PC-3 (cell line): ENCODE measurements around the gene DLG5. TPM values are rescaled to one million over a fixed set of nuclear protein-coding genes. Genes with fewer than 3 reads are reported as not detected.
A peak's percentile ranks its signal among the peaks of the same experiment; 100 is the strongest.

ENCODE experiments used
- ATAC-seq: fragments of 200-7000 bp; cut with Tn5 transposase; 2 replicates; pipeline ENCODE4 v1.9.1; 2020; ENCODE audit warnings: mild to moderate bottlenecking, moderate library complexity
- BruUV-seq: library from RNA; stranded (reverse); fragments of 400-500 nt; replicated peaks from 2 replicates; lab custom pipeline; 2021; lab: Mats Ljungman, UMichigan
- CTCF ChIA-PET: fragments of 300-600 bp; sonication (Branson Sonifier 250); formaldehyde crosslinking; loops from one replicate; lab custom pipeline; 2022; ENCODE audit warnings: antibody characterized with exemption; lab: Charles Lee
- POLR2A ChIA-PET: fragments of 300-600 bp; sonication (Branson Sonifier 250); formaldehyde crosslinking; loops from one replicate; lab custom pipeline; 2022; ENCODE audit warnings: antibody characterized with exemption; ENCODE audit not compliant: unreplicated experiment; lab: Charles Lee
- DNase-seq: peaks from one replicate; pipeline ENCODE4 v3.0.0-alpha.2; 2015
- H2AFZ ChIP-seq: fragments of 300-600 bp; sonication (generic); 2 replicates; pipeline ENCODE4 v1.6.0; 2016; ENCODE audit warnings: antibody characterized with exemption, low read length
- H3F3A ChIP-seq: fragments of 300-600 bp; sonication (generic); one replicate; pipeline ENCODE4 v1.6.0; 2017; ENCODE audit warnings: antibody characterized with exemption, low read length, control low read depth, mild to moderate bottlenecking; ENCODE audit not compliant: unreplicated experiment
- H3K27ac ChIP-seq: fragments of 300-600 bp; sonication (generic); 2 replicates; pipeline ENCODE4 v1.5.1; 2016; ENCODE audit warnings: mild to moderate bottlenecking, low read length
- H3K27me3 ChIP-seq: fragments of 300-600 bp; sonication (generic); 2 replicates; pipeline ENCODE4 v1.6.1; 2016; ENCODE audit warnings: low read length, mixed read lengths
- H3K36me3 ChIP-seq: fragments of 300-600 bp; sonication (generic); 2 replicates; pipeline ENCODE4 v1.6.1; 2016; ENCODE audit warnings: low read depth, mixed run types, low read length, mixed read lengths
- H3K4me1 ChIP-seq: fragments of 300-600 bp; sonication (generic); 2 replicates; pipeline ENCODE4 v1.5.1; 2016; ENCODE audit warnings: low read length; ENCODE audit not compliant: insufficient read depth
- H3K4me2 ChIP-seq: fragments of 300-600 bp; sonication (generic); 2 replicates; pipeline ENCODE4 v1.6.0; 2016; ENCODE audit warnings: low read length
- H3K4me3 ChIP-seq: fragments of 300-600 bp; sonication (generic); 2 replicates; pipeline ENCODE4 v1.5.1; 2016; ENCODE audit warnings: mild to moderate bottlenecking, low read length, mixed read lengths
- H3K79me2 ChIP-seq: fragments of 300-600 bp; sonication (generic); 2 replicates; pipeline ENCODE4 v1.6.1; 2017; ENCODE audit warnings: low read length, mixed read lengths
- H3K9ac ChIP-seq: fragments of 300-600 bp; sonication (generic); 2 replicates; pipeline ENCODE4 v1.6.0; 2016; ENCODE audit warnings: mild to moderate bottlenecking, low read length
- H3K9me2 ChIP-seq: fragments of 300-600 bp; sonication (generic); replicated peaks from 2 replicates; pipeline ENCODE4 v1.6.1; 2016; ENCODE audit warnings: mixed run types, low read length, mixed read lengths
- H3K9me3 ChIP-seq: fragments of 300-600 bp; sonication (generic); 2 replicates; pipeline ENCODE4 v1.6.1; 2016; ENCODE audit warnings: low read length, mixed read lengths
- H4K20me1 ChIP-seq: fragments of 300-600 bp; sonication (generic); 2 replicates; pipeline ENCODE4 v1.6.1; 2016; ENCODE audit warnings: low read length, mixed read lengths
- CTCF ChIP-seq: fragments of 300-600 bp; sonication (generic); conservative IDR thresholded peaks from 2 replicates; pipeline ENCODE4 v1.5.1; 2017; ENCODE audit warnings: antibody characterized with exemption, low read depth, mild to moderate bottlenecking, low read length
- EZH2 ChIP-seq: fragments of 300-600 bp; sonication (generic); IDR thresholded peaks from one replicate; pipeline ENCODE4 v1.6.1; 2017; ENCODE audit warnings: antibody characterized with exemption, mild to moderate bottlenecking, low read length; ENCODE audit not compliant: unreplicated experiment
- EZH2phosphoT487 ChIP-seq: fragments of 300-600 bp; sonication (generic); IDR thresholded peaks from 2 replicates; pipeline ENCODE4 v1.6.1; 2018; ENCODE audit warnings: mild to moderate bottlenecking, antibody characterized with exemption, low read length, borderline replicate concordance
- intact Hi-C: fragments of 100-400 bp; cut with micrococcal nuclease; formaldehyde crosslinking; loops from 2 replicates; pipeline ENCODE4 v1.9.0; 2023
- total RNA-seq: library from RNA; depleted of rRNA; stranded (reverse); fragments of >200 nt; gene quantifications from 2 replicates; pipeline ENCODE4 v1.2.3, GENCODE V29; 2014

The DLG5 gene
- total RNA-seq, 1 experiment from 2014 or later, result 118 TPM

- Histone ChIP-seq H3K4me2 (no peak overlapping the region), H3K4me1 (no peaks in the 10 kb centered on the region), H3F3A (no peaks in the 10 kb centered on the region), H4K20me1 (no peaks in the 10 kb centered on the region), H3K27me3 (no peaks in the 10 kb centered on the region), H3K9ac (no peak overlapping the region), H3K9me3 (peaks cover 22% of the 10 kb centered on the region), H3K9me2 (no peaks in the 10 kb centered on the region), H3K4me3 (no peak overlapping the region), H3K79me2 (no peaks in the 10 kb centered on the region), H2AFZ (no peak overlapping the region), H3K36me3 (peaks cover 62% of the 10 kb centered on the region), H3K27ac (no peak overlapping the region)
- intact Hi-C loops, result no loop called here
- ATAC-seq (no peak), DNase-seq (no peak)
- CTCF ChIA-PET, result no interaction called here
- no TSS peak for BruUV-seq
- TF ChIP-seq EZH2phosphoT487, result no peak
- no peak for TF ChIP-seq EZH2
- no peak for TF ChIP-seq CTCF
- POLR2A ChIA-PET, result no interaction called here
Observed at GRCh38 chr10:77780180-77780579, 146.4 kb downstream of the DLG5 start.

GRCh38 chr10:77776487-77776886 lies 150.1 kb downstream of the DLG5 start:
- BruUV-seq, result no TSS peak
- peaks cover 22% of the 10 kb centered on the region for H3K9me3 ChIP-seq
- no peak overlapping the region for H3K9ac ChIP-seq
- H3K9me2 ChIP-seq, result no peaks in the 10 kb centered on the region
- H4K20me1 ChIP-seq, result no peaks in the 10 kb centered on the region
- H2AFZ ChIP-seq, result no peak overlapping the region
- no peaks in the 10 kb centered on the region for H3F3A ChIP-seq
- TF ChIP-seq CTCF (no peak), EZH2phosphoT487 (no peak), EZH2 (no peak)
- POLR2A ChIA-PET, result no interaction called here
- DNase-seq (no peak), ATAC-seq (no peak)
- H3K79me2 ChIP-seq, result no peaks in the 10 kb centered on the region
- H3K4me2 ChIP-seq, result no peak overlapping the region
- H3K27me3 ChIP-seq, result no peaks in the 10 kb centered on the region
- H3K27ac ChIP-seq, result no peak overlapping the region
- H3K36me3 ChIP-seq, result peaks cover 40% of the 10 kb centered on the region
- H3K4me1 ChIP-seq, result no peaks in the 10 kb centered on the region
- intact Hi-C loops, result no loop called here
- CTCF ChIA-PET, result interaction anchor here (0.6 kb wide), 1 partner anchor 20 kb away, joined by 4 read pairs; no protein-coding TSS in a partner anchor
- H3K4me3 ChIP-seq, result no peak overlapping the region

- BruUV-seq, result no TSS peak
- no peaks in the 10 kb centered on the region for H3K27me3 ChIP-seq
- H3K36me3 ChIP-seq, result peaks cover 29% of the 10 kb centered on the region
- intact Hi-C loops, result no loop called here
- ATAC-seq (peak; percentile 7), DNase-seq (no peak)
- no peak overlapping the region for H3K4me3 ChIP-seq
- H3K79me2 ChIP-seq, result no peaks in the 10 kb centered on the region
- peaks cover 22% of the 10 kb centered on the region for H3K9me3 ChIP-seq
- ChIA-PET POLR2A (no interaction called here), CTCF (interaction anchor here (0.5 kb wide), 1 partner anchor 55 kb away, joined by 4 read pairs; no protein-coding TSS in a partner anchor)
- H3K4me1 ChIP-seq, result no peaks in the 10 kb centered on the region
- H4K20me1 ChIP-seq, result no peaks in the 10 kb centered on the region
- H3K4me2 ChIP-seq, result no peak overlapping the region
- H3F3A ChIP-seq, result no peaks in the 10 kb centered on the region
- no peak overlapping the region for H2AFZ ChIP-seq
- H3K9ac ChIP-seq, result no peak overlapping the region
- no peak overlapping the region for H3K27ac ChIP-seq
- no peaks in the 10 kb centered on the region for H3K9me2 ChIP-seq
- TF ChIP-seq EZH2 (no peak), EZH2phosphoT487 (no peak), CTCF (no peak)
Observed at GRCh38 chr10:77774940-77775391, 151.6 kb downstream of the DLG5 start.
